ENCODE results near the gene PRKAA1. TPM values are rescaled to one million over a fixed set of nuclear protein-coding genes. Genes with fewer than 3 reads are reported as not detected.
"Not testable (repeated sequence)": the region's sequence is repeated elsewhere in the genome, so short reads cannot be mapped to it uniquely, and the experiment has no call there.

PRKAA1 gene
- total RNA-seq, 4 donors from 2014 or later = 67.1 to 120 (median 92.8) TPM

DNA sequence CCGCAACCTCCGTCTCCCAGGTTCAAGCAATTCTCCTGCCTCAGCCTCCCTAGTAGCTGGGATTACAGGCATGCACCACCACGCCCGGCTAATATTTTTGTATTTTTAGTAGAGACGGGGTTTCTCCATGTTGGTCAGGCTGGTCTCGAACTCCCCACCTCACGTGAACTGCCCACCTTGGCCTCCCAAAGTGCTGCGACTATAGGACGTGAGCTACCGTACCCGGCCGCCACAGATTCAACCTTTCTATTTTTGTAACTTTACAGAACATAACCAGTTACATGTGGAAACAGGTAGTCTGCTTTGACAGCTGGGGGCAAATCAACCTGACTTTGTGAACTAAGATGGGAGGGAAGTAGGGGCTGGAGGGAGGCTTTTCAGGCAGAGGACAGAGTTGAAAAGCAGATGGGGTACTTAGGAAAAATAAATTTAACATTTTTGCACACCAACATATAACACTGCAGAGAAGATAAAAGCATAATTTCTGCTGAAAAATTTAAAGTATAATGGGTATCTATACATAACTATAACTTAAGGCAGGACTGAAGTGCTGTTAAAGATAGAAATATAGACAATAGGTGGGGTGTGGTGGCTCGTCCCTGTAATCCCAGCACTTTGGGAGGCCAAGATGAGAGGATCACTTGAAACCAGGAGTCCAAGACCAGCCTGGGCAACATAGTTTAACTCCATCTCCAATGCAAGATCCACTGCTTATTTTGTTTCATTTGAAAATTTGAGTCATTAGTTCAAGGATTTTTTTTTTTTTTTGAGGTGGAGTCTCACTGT lies 31.8 kb upstream of the PRKAA1 start:
- TF ChIP-seq, protein P1, sequence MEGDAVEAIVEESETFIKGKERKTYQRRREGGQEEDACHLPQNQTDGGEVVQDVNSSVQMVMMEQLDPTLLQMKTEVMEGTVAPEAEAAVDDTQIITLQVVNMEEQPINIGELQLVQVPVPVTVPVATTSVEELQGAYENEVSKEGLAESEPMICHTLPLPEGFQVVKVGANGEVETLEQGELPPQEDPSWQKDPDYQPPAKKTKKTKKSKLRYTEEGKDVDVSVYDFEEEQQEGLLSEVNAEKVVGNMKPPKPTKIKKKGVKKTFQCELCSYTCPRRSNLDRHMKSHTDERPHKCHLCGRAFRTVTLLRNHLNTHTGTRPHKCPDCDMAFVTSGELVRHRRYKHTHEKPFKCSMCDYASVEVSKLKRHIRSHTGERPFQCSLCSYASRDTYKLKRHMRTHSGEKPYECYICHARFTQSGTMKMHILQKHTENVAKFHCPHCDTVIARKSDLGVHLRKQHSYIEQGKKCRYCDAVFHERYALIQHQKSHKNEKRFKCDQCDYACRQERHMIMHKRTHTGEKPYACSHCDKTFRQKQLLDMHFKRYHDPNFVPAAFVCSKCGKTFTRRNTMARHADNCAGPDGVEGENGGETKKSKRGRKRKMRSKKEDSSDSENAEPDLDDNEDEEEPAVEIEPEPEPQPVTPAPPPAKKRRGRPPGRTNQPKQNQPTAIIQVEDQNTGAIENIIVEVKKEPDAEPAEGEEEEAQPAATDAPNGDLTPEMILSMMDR (IDR thresholded peaks at IDR 0.05) = no peak
- ATAC-seq (ENCODE audit: low FRiP score) = no peak

DNA sequence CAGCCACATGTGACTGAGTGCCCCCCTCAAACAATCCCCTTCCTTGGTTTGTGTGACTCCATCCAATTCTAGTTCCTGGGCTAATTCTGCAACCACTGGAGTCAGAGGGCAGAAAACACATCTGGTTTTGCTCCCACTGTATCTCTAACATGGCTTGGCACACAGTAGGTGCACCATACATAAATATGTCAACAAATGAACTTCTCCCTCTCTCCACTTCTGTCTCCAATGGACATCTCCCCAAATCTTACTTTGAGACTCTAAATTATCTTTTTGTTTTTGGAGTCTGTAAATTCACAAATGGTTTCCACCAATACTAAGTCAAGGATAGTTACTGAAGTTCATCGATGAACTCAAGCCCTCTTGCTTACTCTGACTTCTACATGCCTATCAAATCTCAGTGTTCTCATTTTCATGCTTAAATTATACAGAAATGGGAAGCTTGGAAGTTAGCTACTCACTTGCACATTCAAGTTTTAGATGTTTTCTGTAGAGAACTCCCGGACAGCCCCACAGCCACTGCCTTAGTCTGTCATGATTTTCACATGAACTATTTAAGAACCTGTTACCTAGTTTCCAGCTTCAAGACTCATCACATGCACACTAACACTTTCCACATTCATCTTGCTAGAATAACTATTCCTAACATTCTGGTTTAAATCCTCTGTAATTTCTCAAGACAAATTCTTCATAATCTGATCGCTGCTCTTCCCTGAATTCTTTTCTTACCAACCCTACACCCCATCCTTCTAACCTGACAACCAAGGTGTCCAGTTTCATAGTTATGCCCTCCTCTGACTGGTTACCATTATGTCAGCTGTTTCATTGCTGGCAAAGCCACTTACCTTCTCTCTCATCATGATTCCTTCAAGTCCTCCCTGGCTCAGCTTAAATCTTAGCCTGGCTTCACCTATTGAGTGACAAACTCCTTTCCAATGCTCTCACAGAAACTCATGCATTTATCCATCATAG lies 30.8 kb upstream of the PRKAA1 start:
- DNase-seq (ENCODE audit: low spot score) (no peak), ATAC-seq (ENCODE audit: low FRiP score) (no peak)
- TF ChIP-seq, protein P1 (IDR thresholded peaks at IDR 0.05) = no peak

More for the DNA sequence above, 31.8 kb upstream of the PRKAA1 start:
- no peak for DNase-seq (ENCODE audit: low spot score)

DNA sequence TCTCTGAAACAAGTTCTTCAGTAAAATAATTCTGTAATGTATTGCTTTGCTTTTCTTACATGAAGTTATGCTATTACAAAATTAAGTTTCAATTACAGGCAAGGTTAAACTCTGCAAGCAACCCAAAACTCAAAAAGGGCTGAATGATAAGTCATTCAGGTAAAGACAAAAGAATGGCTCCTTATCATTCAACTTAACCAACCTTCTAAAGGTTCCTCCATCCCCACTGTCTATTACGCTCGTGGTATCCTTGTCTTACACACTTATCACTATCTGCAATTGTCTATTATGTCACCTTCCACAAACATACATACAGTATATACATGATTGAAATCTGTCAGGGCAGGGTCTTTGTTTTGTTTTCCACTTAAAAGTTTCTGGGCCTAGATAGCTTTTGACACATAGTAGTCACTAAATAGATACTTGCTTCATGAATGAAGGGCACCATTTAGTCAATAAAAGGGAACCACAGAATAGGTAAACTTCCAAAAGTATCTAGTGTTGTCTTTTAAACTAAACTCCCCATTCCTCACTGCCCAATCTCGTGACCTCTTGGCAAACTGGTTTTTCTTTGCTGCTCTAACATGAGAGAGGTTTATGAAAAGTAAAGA lies 30.0 kb upstream of the PRKAA1 start:
- DNase-seq (ENCODE audit: low spot score) = no peak
- TF ChIP-seq, protein P1 (IDR thresholded peaks at IDR 0.05) = no peak
- no peak for ATAC-seq (ENCODE audit: low FRiP score)

DNA sequence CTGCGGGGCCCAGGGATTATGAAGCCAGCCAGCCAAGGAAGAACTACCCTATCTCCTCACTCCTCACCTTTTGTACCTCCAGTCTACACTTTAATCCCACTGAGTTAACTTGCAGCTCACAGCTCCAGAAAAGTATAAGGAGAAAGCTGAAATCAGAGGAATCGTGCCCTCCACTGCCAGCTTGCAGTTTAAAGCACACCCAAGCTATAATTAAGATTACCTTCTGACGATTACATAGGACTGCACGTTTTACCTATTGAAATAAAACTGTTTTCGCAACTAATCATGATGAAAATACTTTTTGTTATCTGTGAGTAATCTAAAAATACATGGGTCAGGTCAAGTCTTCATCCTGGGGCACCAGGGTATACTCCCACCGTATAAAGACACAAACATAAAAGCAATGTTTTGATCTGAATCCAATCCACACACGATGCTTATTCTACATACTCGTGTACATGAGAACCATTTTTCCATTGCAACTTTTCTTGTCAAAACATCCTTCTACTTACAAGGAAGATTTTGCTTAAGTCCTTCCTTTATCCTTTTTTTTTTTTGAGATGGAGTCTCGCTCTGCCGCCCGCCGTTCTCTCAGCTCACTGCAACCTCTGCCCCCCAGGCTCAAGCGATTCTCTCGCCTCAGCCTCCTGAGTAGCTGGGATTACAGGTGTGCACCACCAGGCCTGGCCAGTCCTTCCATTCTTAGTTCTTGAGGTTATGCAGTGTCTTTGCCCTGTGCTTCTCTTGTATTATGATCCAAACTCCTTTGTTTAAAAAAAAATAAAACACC lies 29.2 kb upstream of the PRKAA1 start:
- TF ChIP-seq, protein P1 (IDR thresholded peaks at IDR 0.05) = no peak
- no peak for DNase-seq (ENCODE audit: low spot score)

DNA sequence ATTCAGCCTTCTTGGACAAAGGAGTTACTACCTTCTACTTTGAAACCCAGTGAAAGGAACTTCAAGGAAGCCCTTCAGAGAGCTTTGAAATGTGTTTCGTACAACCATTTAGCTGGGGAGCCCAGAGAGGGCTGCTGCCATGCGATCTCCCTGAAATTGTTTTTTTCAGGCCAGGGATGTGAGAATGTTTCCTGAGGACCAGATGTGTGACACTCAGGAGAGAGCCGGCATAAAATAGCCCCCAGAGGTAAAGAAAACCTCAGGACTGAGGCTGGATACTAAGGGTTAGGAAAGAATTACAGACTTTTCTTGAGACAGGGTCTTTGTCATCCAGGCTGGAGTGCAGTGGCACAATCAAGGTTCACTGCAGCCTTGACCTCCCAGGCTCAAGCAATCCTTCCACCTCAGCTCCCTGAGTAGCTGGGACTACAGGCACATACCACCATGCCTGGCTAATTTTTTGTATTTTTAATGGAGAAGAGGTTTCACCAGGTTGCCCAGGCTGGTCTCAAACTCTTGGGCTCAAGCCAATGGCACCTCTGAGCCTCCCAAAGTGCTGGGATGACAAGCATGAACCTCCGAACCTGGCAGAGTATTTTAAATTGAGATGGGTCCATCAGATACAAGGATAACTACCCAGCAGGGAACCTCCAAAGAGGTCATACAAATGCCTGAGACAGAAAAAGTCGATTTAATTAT lies 28.5 kb upstream of the PRKAA1 start:
- TF ChIP-seq, protein P1 (IDR thresholded peaks at IDR 0.05) = no peak
- ATAC-seq (ENCODE audit: low FRiP score) = no peak
- DNase-seq (ENCODE audit: low spot score) = no peak

More for the DNA sequence above, 29.2 kb upstream of the PRKAA1 start:
- no peak for ATAC-seq (ENCODE audit: low FRiP score)

DNA sequence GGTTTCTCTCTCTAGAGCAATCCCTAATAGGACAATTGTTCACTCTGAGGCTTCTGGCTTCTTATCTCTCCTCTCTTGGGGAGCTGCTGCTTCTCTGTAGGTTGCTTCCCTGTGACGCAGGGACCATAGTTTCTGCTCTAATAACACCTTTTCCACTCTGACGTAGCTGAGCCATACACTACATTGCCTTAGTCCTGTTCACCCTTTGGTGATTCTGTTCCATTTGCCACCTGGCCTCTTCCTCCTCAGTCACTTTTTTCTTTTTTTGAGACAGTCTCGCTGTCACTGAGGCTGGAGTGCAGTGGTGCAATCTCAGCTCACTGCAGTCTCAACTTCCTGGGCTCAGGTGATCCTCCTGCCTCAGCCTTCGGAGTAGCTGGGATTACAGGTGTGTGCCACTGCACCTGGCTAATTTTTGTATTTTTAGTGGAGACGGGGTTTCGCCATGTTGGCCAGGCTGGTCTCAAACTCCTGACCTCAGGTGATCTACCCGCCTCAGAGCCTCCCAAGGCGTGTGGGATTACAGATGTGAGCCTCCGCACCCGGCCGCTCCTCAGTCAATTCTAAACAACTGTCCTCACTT lies 27.4 kb upstream of the PRKAA1 start:
- not testable (repeated sequence) for ATAC-seq (ENCODE audit: low FRiP score); DNase-seq (ENCODE audit: low spot score)
